Measurements from ENCODE around the gene HIC2. TPM values are rescaled to one million over a fixed set of nuclear protein-coding genes. Genes with fewer than 3 reads are reported as not detected.
"Not testable (repeated sequence)": the region's sequence is repeated elsewhere in the genome, so short reads cannot be mapped to it uniquely, and the experiment has no call there.

HIC2 gene
- polyA plus RNA-seq, 3 donors: 0.34 to 3.9 (median 0.36) TPM

DNA sequence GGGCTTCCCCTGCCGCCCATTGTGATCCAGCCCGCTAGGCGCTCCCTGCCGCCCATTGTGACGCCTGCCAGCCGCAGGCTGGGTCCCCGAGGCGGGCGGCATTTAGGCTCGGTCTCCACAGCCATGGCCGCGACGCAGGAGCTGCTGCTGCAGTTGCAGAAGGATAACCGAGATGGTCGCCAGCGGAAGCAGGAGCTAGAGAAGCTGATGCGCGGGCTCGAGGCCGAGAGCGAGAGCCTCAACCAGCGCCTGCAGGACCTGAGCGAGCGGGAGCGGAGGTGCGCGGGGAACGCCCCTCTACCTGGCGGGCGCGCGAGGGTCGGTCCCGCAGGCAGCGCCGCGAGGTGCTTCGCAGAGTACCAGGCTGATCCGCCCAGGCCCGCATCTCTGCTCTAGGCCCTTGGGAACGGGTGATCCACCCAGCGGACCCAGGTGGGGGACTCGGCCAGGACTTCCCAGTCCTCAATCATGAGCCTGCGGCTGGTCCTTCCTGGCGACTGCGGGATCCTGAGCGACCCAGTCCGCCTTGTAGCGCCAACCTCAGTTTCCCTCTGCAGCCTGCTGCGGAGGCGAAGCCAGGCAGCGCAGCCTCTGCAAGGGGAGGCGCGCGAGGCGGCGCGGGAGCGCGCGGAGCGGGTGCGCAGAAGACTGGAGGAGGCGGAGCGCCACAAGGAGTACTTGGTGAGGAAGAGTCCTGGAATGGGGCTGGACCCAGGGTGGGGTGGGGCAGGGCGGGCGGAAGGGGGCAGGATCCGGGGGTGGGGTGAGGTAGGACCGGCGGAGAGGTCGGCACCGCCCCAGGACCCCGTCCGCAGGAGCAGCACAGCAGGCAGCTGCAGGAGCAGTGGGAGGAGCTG lies 50.4 kb downstream of the HIC2 start, which contains the start of gene TMEM191C:
TSS of gene TMEM191C (plus strand) at position 51 of the 857 bp plus-strand sequence. CDS start at position 124, 73 bp downstream.
- intact Hi-C loops (cut with micrococcal nuclease): not testable (repeated sequence)

DNA sequence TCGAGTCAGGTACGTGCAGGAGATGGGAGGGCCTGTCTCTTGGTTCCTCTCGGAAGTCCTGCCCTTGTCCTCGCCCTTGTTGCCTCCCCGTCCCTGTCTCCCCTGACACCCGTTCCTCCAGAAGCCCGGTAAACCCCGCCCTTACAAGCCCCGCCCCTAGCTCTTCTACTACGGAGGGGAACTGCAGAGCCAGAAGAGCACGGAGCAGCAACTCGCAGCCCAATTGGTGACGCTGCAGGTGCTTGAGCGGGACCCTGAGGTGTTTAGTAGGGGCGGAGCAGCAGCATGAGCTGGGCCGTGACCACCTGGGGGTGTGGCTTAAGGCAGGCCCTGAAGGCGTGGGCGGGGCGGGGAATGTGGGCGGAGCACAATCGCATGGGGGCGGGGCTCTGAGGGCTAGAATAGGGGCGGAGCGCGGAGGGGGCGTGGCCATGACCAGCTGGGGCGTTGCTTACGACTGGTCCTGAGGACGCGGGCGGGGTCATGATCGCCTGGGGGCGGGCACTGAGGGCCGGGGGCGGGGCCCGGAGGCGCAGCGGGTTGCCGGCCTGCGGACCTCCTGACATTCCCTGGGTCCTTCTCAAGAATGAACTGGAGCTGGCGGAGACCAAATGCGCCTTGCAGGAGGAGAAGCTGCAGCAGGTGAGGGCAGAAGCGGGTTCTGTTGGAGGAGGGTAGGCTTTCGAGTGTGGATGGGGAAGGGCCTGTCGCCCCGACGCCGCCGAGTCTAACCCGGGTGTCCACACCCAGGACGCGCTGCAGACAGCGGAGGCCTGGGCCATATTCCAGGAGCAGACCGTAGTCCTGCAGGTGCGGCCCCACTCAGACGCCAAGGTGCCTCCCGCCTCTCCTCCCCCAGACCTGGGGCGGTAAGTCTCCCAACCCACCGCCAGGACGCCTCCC lies 51.3 kb downstream of the HIC2 start:
- H3K4me1 Mint-ChIP-seq; H3K9ac ChIP-seq (ENCODE audit: insufficient read depth, low read length, poor library complexity, severe bottlenecking); H3K4me2 ChIP-seq (replicated peaks; ENCODE audit: extremely low read depth, low read length, poor library complexity, severe bottlenecking); H3K27me3 Mint-ChIP-seq (ENCODE audit: low read depth in 3 of 3); H3K9me3 ChIP-seq (replicated peaks in 1 of 2; ENCODE audit: control insufficient read depth in 1 of 2, insufficient read depth in 1 of 2, low read length in 2 of 2); H3K79me2 ChIP-seq (ENCODE audit: insufficient read depth, low read length); H3K36me3 ChIP-seq (replicated peaks in 1 of 2; ENCODE audit: control insufficient read depth in 1 of 2, insufficient read depth in 2 of 2, low read length in 2 of 2); H3K27me3 ChIP-seq (ENCODE audit: control insufficient read depth in 2 of 2, insufficient read depth in 2 of 2, low read length in 2 of 2); H3K4me1 ChIP-seq (ENCODE audit: control insufficient read depth in 1 of 2, insufficient read depth in 2 of 2, low read length in 2 of 2); intact Hi-C loops (cut with micrococcal nuclease); H3K36me3 Mint-ChIP-seq; H3K9me3 Mint-ChIP-seq; H4K20me1 ChIP-seq (ENCODE audit: insufficient read depth, low read length): not testable (repeated sequence)
- peak overlapping the region; percentile 77 to 84 for H3K4me3 Mint-ChIP-seq
- WGBS (ENCODE audit: insufficient coverage): no CpG with 5 or more reads among the region's 60 CpGs
- peak overlapping the region; percentile 59 for H2AFZ ChIP-seq (ENCODE audit: insufficient read depth, low read depth, low read length, poor library complexity, severe bottlenecking)
- H3K4me3 ChIP-seq (replicated peaks in 1 of 3; ENCODE audit: low read depth in 2 of 3, low read length in 3 of 3): peak overlapping the region; percentile 22 to 59 (median 37)
- DNase-seq: peak; percentile 76 to 91 (median 90)
- H3K27ac ChIP-seq (ENCODE audit: low read depth in 1 of 2, low read length in 2 of 2): peak overlapping the region; percentile 52 to 53
- peak overlapping the region; percentile 83 to 98 (median 95) for H3K27ac Mint-ChIP-seq

More for the DNA sequence above, 50.4 kb downstream of the HIC2 start, which contains the start of gene TMEM191C:
- H3K9me3 Mint-ChIP-seq; H3K27me3 ChIP-seq (ENCODE audit: control insufficient read depth in 2 of 2, insufficient read depth in 2 of 2, low read length in 2 of 2); H3K36me3 ChIP-seq (replicated peaks in 1 of 2; ENCODE audit: control insufficient read depth in 1 of 2, insufficient read depth in 2 of 2, low read length in 2 of 2); H3K4me1 Mint-ChIP-seq; H3K4me2 ChIP-seq (replicated peaks; ENCODE audit: extremely low read depth, low read length, poor library complexity, severe bottlenecking); DNase-seq; H3K4me1 ChIP-seq (ENCODE audit: control insufficient read depth in 1 of 2, insufficient read depth in 2 of 2, low read length in 2 of 2); H3K27me3 Mint-ChIP-seq (ENCODE audit: low read depth in 3 of 3); H4K20me1 ChIP-seq (ENCODE audit: insufficient read depth, low read length); H3K79me2 ChIP-seq (ENCODE audit: insufficient read depth, low read length); H3K36me3 Mint-ChIP-seq; H3K9ac ChIP-seq (ENCODE audit: insufficient read depth, low read length, poor library complexity, severe bottlenecking); H3K9me3 ChIP-seq (replicated peaks in 1 of 2; ENCODE audit: control insufficient read depth in 1 of 2, insufficient read depth in 1 of 2, low read length in 2 of 2): not testable (repeated sequence)
- peak within 1 kb of the TSS; percentile 59 for H2AFZ ChIP-seq (ENCODE audit: insufficient read depth, low read depth, low read length, poor library complexity, severe bottlenecking)
- no CpG with 5 or more reads among the region's 74 CpGs for WGBS (ENCODE audit: insufficient coverage)
- peak within 1 kb of the TSS; percentile 22 to 59 (median 37) for H3K4me3 ChIP-seq (replicated peaks in 1 of 3; ENCODE audit: low read depth in 2 of 3, low read length in 3 of 3)
- peak within 1 kb of the TSS; percentile 83 to 98 (median 95) for H3K27ac Mint-ChIP-seq
- H3K4me3 Mint-ChIP-seq: peak within 1 kb of the TSS; percentile 77 to 84
- peak within 1 kb of the TSS; percentile 52 to 53 for H3K27ac ChIP-seq (ENCODE audit: low read depth in 1 of 2, low read length in 2 of 2)

DNA sequence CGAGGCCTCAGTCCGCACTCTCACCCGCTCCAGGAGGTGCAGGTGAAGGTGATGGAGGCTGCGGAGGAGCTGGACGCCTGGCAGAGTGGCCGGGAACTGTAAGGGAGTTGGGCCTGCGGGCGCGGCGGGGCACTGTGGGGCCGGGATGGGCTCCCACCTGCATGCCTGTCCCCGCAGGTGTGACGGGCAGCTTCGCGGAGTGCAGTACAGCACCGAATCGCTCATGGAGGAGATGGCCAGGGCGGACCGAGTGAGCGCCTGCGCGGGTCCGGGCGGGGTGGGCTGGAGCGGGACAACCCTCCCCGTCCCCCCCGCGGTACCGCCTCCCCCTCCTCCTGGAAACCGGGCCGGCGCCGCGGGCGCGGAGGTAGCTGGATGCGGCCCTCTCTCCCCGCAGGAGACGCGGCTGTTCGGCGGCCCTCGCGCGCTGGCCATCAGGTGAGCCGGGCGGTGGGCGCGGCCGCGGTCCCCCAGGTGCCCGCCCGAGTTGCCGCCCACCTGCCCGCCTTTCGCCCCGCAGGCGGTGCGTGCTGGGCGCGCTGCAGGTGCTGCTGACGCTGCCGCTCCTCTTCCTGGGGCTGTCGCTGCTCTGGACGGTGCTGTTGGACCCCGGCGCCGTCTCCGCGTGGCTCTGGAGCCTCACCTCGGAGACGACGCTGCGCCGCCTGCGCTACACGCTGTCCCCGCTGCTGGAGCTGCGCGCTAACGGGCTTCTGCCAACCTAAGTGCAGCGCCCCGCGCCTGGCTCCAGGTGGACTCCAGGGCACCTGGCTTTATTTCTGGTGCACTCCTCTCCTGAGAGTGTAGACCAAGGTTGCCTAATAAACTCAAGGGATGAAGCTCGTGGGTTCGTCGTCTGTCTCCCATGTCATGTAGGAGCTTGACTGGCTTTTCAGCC lies 52.2 kb downstream of the HIC2 start:
- WGBS (ENCODE audit: insufficient coverage): 5% methylated on average over 13 of the region's 87 CpGs
- H3K4me1 Mint-ChIP-seq; H3K4me3 ChIP-seq (replicated peaks in 1 of 3; ENCODE audit: low read depth in 2 of 3, low read length in 3 of 3); DNase-seq; H3K4me2 ChIP-seq (replicated peaks; ENCODE audit: extremely low read depth, low read length, poor library complexity, severe bottlenecking); H3K36me3 ChIP-seq (replicated peaks in 1 of 2; ENCODE audit: control insufficient read depth in 1 of 2, insufficient read depth in 2 of 2, low read length in 2 of 2); H3K27me3 Mint-ChIP-seq (ENCODE audit: low read depth in 3 of 3); H3K27ac Mint-ChIP-seq; H3K4me3 Mint-ChIP-seq; H3K27ac ChIP-seq (ENCODE audit: low read depth in 1 of 2, low read length in 2 of 2); H3K36me3 Mint-ChIP-seq; intact Hi-C loops (cut with micrococcal nuclease); H4K20me1 ChIP-seq (ENCODE audit: insufficient read depth, low read length); H3K9me3 Mint-ChIP-seq; H3K27me3 ChIP-seq (ENCODE audit: control insufficient read depth in 2 of 2, insufficient read depth in 2 of 2, low read length in 2 of 2); H3K9me3 ChIP-seq (replicated peaks in 1 of 2; ENCODE audit: control insufficient read depth in 1 of 2, insufficient read depth in 1 of 2, low read length in 2 of 2); H3K4me1 ChIP-seq (ENCODE audit: control insufficient read depth in 1 of 2, insufficient read depth in 2 of 2, low read length in 2 of 2); H3K9ac ChIP-seq (ENCODE audit: insufficient read depth, low read length, poor library complexity, severe bottlenecking); H2AFZ ChIP-seq (ENCODE audit: insufficient read depth, low read depth, low read length, poor library complexity, severe bottlenecking); H3K79me2 ChIP-seq (ENCODE audit: insufficient read depth, low read length): not testable (repeated sequence)
